Neural crest cell (in vitro differentiated cells): ENCODE measurements around the gene FAM13A. TPM values are rescaled to one million over a fixed set of nuclear protein-coding genes. Genes with fewer than 3 reads are reported as not detected.

Experiments
- DNase-seq: peaks from one replicate; pipeline ENCODE4 v3.0.0; 2021; ENCODE audit warnings: low read depth, mixed read lengths, low spot score
- H3K27ac Mint-ChIP-seq: one replicate; pipeline ENCODE4 v1.8.0; 2021; ENCODE audit warnings: mild to moderate bottlenecking, mixed read lengths; ENCODE audit not compliant: unreplicated experiment
- H3K27me3 Mint-ChIP-seq: 2 replicates; pipeline ENCODE4 v1.8.0; 2021; ENCODE audit warnings: low read depth, mild to moderate bottlenecking, mixed read lengths
- H3K36me3 Mint-ChIP-seq: 2 replicates; pipeline ENCODE4 v1.8.0; 2021; ENCODE audit warnings: low read depth, mild to moderate bottlenecking, mixed read lengths
- H3K4me1 Mint-ChIP-seq: 2 replicates; pipeline ENCODE4 v1.8.0; 2021; ENCODE audit warnings: mixed read lengths
- H3K4me3 Mint-ChIP-seq: one replicate; pipeline ENCODE4 v1.8.0; 2021; ENCODE audit warnings: mild to moderate bottlenecking, mixed read lengths
- H3K9me3 Mint-ChIP-seq: 2 replicates; pipeline ENCODE4 v1.8.0; 2021; ENCODE audit warnings: mixed read lengths
- total RNA-seq: library from RNA; stranded (reverse); gene quantifications from 2 replicates; pipeline ENCODE4 v1.2.1, GENCODE V29; 2021
- TF ChIP-seq, protein P1 (sequence below): fragments of 200-600 bp; sonication (generic); conservative IDR thresholded peaks from 2 replicates; pipeline ENCODE4 v1.5.0; 2021; ENCODE audit warnings: antibody characterized with exemption, mild to moderate bottlenecking

The FAM13A gene
- total RNA-seq, 1 donor from 2014 or later, result 18.1 TPM

DNA sequence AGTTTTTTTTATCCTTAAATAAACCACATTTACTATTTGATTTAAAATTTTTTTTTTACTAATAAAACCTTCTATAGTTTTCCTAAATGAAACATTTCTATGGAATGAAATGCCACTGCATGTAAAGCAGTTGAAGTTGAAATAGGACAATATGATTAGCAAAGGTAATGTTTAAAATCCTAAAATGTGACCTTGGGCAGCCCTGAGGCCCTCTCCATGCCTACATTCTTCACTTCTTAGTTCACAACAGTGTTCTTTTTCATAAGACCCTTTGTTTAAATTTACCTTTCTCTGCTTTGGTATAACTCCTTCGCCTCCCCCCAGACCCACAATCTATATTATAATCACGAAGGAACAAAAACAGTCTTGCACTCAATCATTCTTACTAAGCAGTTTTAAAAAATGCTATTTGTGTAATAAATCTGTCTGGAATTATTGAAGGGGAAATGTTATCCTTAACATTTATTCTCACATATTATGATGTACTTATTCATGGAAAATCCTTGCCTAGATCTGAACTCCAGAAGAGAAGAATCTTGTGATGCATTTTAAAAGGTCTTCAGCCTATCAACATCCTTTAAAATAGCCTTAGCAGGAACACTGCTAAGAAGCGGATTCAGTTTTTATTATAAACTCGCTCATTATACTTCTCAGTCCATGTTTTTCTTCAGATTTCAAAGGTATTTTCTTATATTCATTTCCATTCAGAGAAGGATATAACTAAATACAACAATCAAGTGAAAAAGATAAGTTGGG lies 234.8 kb downstream of the FAM13A start:
- peaks cover 24% of the 10 kb centered on the region for H3K4me1 Mint-ChIP-seq
- DNase-seq, result no peak
- TF ChIP-seq, protein P1, sequence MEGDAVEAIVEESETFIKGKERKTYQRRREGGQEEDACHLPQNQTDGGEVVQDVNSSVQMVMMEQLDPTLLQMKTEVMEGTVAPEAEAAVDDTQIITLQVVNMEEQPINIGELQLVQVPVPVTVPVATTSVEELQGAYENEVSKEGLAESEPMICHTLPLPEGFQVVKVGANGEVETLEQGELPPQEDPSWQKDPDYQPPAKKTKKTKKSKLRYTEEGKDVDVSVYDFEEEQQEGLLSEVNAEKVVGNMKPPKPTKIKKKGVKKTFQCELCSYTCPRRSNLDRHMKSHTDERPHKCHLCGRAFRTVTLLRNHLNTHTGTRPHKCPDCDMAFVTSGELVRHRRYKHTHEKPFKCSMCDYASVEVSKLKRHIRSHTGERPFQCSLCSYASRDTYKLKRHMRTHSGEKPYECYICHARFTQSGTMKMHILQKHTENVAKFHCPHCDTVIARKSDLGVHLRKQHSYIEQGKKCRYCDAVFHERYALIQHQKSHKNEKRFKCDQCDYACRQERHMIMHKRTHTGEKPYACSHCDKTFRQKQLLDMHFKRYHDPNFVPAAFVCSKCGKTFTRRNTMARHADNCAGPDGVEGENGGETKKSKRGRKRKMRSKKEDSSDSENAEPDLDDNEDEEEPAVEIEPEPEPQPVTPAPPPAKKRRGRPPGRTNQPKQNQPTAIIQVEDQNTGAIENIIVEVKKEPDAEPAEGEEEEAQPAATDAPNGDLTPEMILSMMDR, result no peak
- no peaks in the 10 kb centered on the region for H3K9me3 Mint-ChIP-seq
- no peaks in the 10 kb centered on the region for H3K27me3 Mint-ChIP-seq
- H3K4me3 Mint-ChIP-seq, result peak overlapping the region; percentile 87
- no peak overlapping the region for H3K27ac Mint-ChIP-seq
- H3K36me3 Mint-ChIP-seq, result no peaks in the 10 kb centered on the region

DNA sequence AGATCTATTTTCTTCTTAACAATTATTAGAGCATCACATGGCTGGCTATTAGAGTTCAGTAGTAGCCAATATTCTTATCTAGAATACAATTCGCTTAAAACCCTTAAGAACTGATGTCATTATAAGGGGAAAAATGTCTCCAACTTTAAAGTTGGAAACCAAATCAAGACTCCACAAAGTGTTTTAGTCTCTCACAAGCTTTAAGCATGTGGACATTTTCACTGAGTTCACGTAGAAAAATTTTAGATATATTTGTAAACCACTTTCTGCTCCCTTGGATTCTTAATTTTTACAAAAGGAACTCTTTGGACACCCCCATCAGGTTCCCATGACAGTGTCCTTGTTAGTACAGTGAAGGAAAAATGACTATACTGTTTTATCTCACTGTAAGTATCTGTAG lies 235.5 kb downstream of the FAM13A start:
- H3K4me3 Mint-ChIP-seq, result no peak overlapping the region
- TF ChIP-seq, protein P1, result no peak

DNA sequence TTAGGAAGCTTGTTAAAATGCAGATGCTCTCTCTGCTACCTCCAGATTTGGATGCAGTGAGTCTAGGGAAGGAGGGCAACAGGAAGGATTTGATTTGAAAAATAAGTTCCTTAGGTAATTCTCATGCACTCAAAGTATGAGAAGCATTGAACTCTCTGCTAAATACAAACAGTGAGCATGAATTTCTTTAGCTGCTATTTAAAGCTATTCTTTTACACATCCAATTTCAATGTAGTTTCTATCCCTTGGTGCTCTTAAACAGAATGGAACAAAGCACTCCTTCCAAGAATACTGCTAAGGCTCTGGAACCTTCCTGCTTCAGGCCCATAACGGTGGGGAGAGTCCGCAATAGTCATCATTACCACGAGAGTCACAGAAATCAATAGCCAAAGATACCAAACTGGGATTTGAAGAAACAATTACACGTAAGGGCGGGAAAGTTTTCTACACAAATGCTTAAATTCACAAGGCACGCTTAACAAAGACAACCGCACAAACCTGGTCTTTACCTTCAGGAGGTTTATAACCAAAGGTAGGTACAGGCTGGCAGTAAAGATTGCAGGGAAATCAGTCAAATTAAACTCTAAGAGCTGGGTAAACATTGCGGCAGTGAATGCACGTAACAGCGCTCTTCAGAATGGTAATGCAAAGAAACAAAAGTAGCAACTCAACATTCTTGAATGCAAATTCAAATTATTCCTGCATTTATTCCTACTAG lies 236.1 kb downstream of the FAM13A start:
- DNase-seq, result no peak
- H3K4me1 Mint-ChIP-seq, result peaks cover 31% of the 10 kb centered on the region
- TF ChIP-seq, protein P1, result no peak
- no peaks in the 10 kb centered on the region for H3K36me3 Mint-ChIP-seq
- H3K27ac Mint-ChIP-seq, result no peak overlapping the region
- H3K4me3 Mint-ChIP-seq, result peak overlapping the region; percentile 6
- H3K27me3 Mint-ChIP-seq, result no peaks in the 10 kb centered on the region
- no peaks in the 10 kb centered on the region for H3K9me3 Mint-ChIP-seq

More for the DNA sequence above, 235.5 kb downstream of the FAM13A start:
- H3K27ac Mint-ChIP-seq, result no peak overlapping the region
- H3K4me1 Mint-ChIP-seq, result peaks cover 27% of the 10 kb centered on the region
- no peaks in the 10 kb centered on the region for H3K36me3 Mint-ChIP-seq
- DNase-seq, result no peak
- H3K27me3 Mint-ChIP-seq, result no peaks in the 10 kb centered on the region
- H3K9me3 Mint-ChIP-seq, result no peaks in the 10 kb centered on the region

DNA sequence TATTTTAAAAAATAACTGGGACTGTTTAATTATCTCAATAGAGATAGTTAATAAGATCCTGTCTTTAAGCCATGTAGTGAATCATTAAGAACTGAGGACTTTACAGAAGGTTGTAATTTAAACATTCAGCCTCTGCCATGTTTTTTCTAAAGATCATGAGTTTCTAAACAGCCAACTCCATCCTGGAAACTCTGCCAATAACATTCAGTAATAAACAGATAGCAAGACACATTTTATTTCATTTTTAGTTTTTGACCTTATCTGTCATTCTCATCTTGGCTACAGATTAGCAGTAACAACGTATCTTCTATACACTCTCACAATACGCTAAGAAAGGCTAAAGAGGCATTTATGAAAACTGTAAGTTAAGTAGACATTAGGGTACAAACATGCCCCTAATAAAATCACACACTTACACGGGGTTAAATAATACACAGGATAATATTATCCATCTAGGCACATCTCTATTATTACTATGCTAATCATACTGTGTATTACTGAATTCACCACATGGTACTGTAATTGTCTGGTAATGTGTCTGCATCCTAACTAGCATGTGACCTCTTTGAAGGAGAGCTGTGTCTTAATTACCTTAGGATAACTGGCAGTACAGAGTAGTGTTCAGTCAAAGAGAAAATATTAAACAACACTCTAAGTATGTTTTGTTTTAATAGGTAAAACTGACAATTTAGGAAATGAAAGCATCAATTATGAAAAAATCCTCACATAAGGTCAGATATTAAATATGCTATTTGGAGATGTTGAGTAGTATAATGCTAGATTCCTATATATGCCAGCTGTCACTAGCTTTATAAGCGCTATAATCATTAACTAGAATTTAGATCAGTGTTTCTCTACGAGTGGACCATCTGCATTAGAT lies 236.9 kb downstream of the FAM13A start:
- no peak overlapping the region for H3K4me3 Mint-ChIP-seq
- DNase-seq, result no peak
- peaks cover 31% of the 10 kb centered on the region for H3K4me1 Mint-ChIP-seq

More for the DNA sequence above, 236.9 kb downstream of the FAM13A start:
- Mint-ChIP-seq H3K27me3 (no peaks in the 10 kb centered on the region), H3K27ac (no peak overlapping the region), H3K9me3 (no peaks in the 10 kb centered on the region), H3K36me3 (no peaks in the 10 kb centered on the region)
- TF ChIP-seq, protein P1, result no peak
